B cell (primary cell): ENCODE measurements around the gene KIAA1217. TPM values are rescaled to one million over a fixed set of nuclear protein-coding genes. Genes with fewer than 3 reads are reported as not detected.

Experiments used
- ATAC-seq: fragments of 200-7000 bp; cut with Tn5 transposase; one replicate; pipeline ENCODE4 v1.10.0; 2021; ENCODE audit warnings: low read depth, mild to moderate bottlenecking, moderate number of reproducible peaks, moderate library complexity
- CTCF ChIA-PET: fragments of 350-600 bp; sonication (Branson Sonifier 250); formaldehyde crosslinking; loops from one replicate; lab custom pipeline; 2021; ENCODE audit warnings: antibody characterized with exemption, inconsistent platforms; lab: Charles Lee
- POLR2A ChIA-PET: fragments of 350-600 bp; sonication (Branson Sonifier 250); formaldehyde crosslinking; loops from one replicate; lab custom pipeline; 2021; ENCODE audit warnings: antibody characterized with exemption; lab: Charles Lee
- DNase-seq: peaks from one replicate; pipeline ENCODE4 v3.0.0; 2013
- H2AFZ ChIP-seq: 2 replicates; pipeline ENCODE4 v1.6.1; 2012; ENCODE audit warnings: mild to moderate bottlenecking, low read depth, low read length; ENCODE audit not compliant: insufficient read depth, poor library complexity, severe bottlenecking
- H3K27ac ChIP-seq, 2 donors: 1 replicate in 1 of 2; 2 replicates in 1 of 2; pipeline ENCODE4 v1.5.1; 2012 to 2013; ENCODE audit warnings: low read length in 2 of 2, mild to moderate bottlenecking in 2 of 2, moderate library complexity in 1 of 2
- H3K27me3 ChIP-seq, 4 experiments: fragments of 200-600 bp in 1 of 4; sonication (generic) in 1 of 4; replicated peaks in 1 of 4; 1 replicate in 2 of 4; 2 replicates in 2 of 4; pipeline versions ENCODE4 v1.6.1 to v1.7.0; 2013 to 2016; ENCODE audit warnings: low read length in 3 of 4, mild to moderate bottlenecking in 2 of 4, mixed read lengths in 1 of 4, moderate library complexity in 1 of 4; ENCODE audit not compliant: insufficient read depth in 4 of 4, control insufficient read depth in 3 of 4; ENCODE audit errors: control extremely low read depth in 1 of 4
- H3K36me3 ChIP-seq, 2 experiments: replicated peaks in 1 of 2; 1 replicate in 1 of 2; 2 replicates in 1 of 2; pipeline versions ENCODE4 v1.6.1 to v1.7.1; 2013; ENCODE audit warnings: low read length in 1 of 2; ENCODE audit not compliant: insufficient read depth in 2 of 2, control insufficient read depth in 1 of 2; ENCODE audit errors: control extremely low read depth in 1 of 2, extremely low read depth in 1 of 2
- H3K4me1 ChIP-seq, 2 donors: fragments of 200-600 bp in 1 of 2; sonication (generic) in 1 of 2; 1 replicate in 1 of 2; 2 replicates in 1 of 2; pipeline versions ENCODE4 v1.5.1 to v1.6.1; 2013 to 2017; ENCODE audit warnings: low read length in 2 of 2; ENCODE audit not compliant: control insufficient read depth in 2 of 2, insufficient read depth in 2 of 2
- H3K4me2 ChIP-seq: replicated peaks from 2 replicates; pipeline ENCODE3; 2012; ENCODE audit warnings: mild to moderate bottlenecking, low read depth, low read length; ENCODE audit not compliant: poor library complexity, severe bottlenecking
- H3K4me3 ChIP-seq, 5 experiments: fragments of 200-600 bp in 1 of 5; sonication (generic) in 1 of 5; 1 replicate in 3 of 5; 2 replicates in 2 of 5; pipeline versions ENCODE4 v1.5.1 to v1.7.0; 2011 to 2016; ENCODE audit warnings: low read length in 4 of 5, mild to moderate bottlenecking in 4 of 5, low read depth in 2 of 5, control low read depth in 1 of 5, moderate library complexity in 1 of 5; ENCODE audit not compliant: insufficient read depth in 1 of 5; ENCODE audit errors: control extremely low read depth in 1 of 5, extremely low read depth in 1 of 5
- H3K79me2 ChIP-seq: fragments of 200-600 bp; sonication (generic); one replicate; pipeline ENCODE4 v1.6.0; 2016; ENCODE audit warnings: low read length; ENCODE audit not compliant: control insufficient read depth, insufficient read depth
- H3K9ac ChIP-seq: fragments of 200-600 bp; sonication (generic); 2 replicates; pipeline ENCODE4 v1.6.1; 2017; ENCODE audit warnings: mild to moderate bottlenecking, low read length, moderate library complexity
- H3K9me3 ChIP-seq, 3 donors: one replicate each; pipeline versions ENCODE4 v1.6.1 to v1.7.1; 2013; ENCODE audit warnings: low read length in 2 of 3; ENCODE audit not compliant: control insufficient read depth in 2 of 3, insufficient read depth in 1 of 3; ENCODE audit errors: control extremely low read depth in 1 of 3
- H4K20me1 ChIP-seq: 2 replicates; pipeline ENCODE4 v1.6.0; 2012; ENCODE audit warnings: mild to moderate bottlenecking, low read length; ENCODE audit not compliant: insufficient read depth, control insufficient read depth, poor library complexity, severe bottlenecking
- H3K27ac Mint-ChIP-seq: one replicate; pipeline ENCODE4 v1.8.0; 2021; ENCODE audit warnings: mixed read lengths
- H3K27me3 Mint-ChIP-seq: one replicate; pipeline ENCODE4 v1.8.0; 2021; ENCODE audit warnings: mixed read lengths
- H3K4me1 Mint-ChIP-seq: one replicate; pipeline ENCODE4 v1.8.0; 2021; ENCODE audit warnings: mixed read lengths
- H3K4me3 Mint-ChIP-seq: one replicate; pipeline ENCODE4 v1.8.0; 2021; ENCODE audit warnings: mixed read lengths
- H3K9me3 Mint-ChIP-seq: one replicate; pipeline ENCODE4 v1.8.0; 2022; ENCODE audit warnings: mixed read lengths; ENCODE audit not compliant: insufficient read depth
- CTCF ChIP-seq: fragments of 200-600 bp; IDR thresholded peaks from one replicate; pipeline ENCODE4 v1.8.0; 2022; ENCODE audit warnings: antibody characterized with exemption, mild to moderate bottlenecking
- EZH2 ChIP-seq: IDR thresholded peaks from 2 replicates; pipeline ENCODE4 v1.6.1; 2012; ENCODE audit warnings: borderline replicate concordance, low read depth, mild to moderate bottlenecking, moderate library complexity, low read length; ENCODE audit not compliant: insufficient read depth, poor library complexity, severe bottlenecking
- WGBS: methylation state at CpG from one replicate; pipeline ENCODE4 v1.1.5; 2013; ENCODE audit warnings: missing lambda C conversion rate; ENCODE audit not compliant: insufficient coverage; 5-methylcytosine and 5-hydroxymethylcytosine counted together
- intact Hi-C: fragments of 100-400 bp; cut with micrococcal nuclease; formaldehyde crosslinking; loops from one replicate; pipeline ENCODE4 v1.10.0; 2022
- polyA plus RNA-seq: library from polyadenylated mRNA; depleted of rRNA; stranded (reverse); fragments of >200 nt; gene quantifications from 2 replicates; pipeline ENCODE4 v1.2.3, GENCODE V29; 2012
- total RNA-seq, 2 donors: library from RNA; stranded (reverse); fragments of 120-200 nt in 1 of 2; gene quantifications; 1 replicate in 1 of 2; 2 replicates in 1 of 2; pipeline versions ENCODE4 v1.2.3 to v1.2.4, GENCODE V29; 2013 to 2022

KIAA1217 gene
- total and polyA plus RNA-seq, 2 donors (not counting 1 experiment from before 2014, with no cell fraction given), result 0.67 TPM; not detected in 1

- Histone ChIP-seq H4K20me1 (no peaks in the 10 kb centered on the region), H3K27ac (no peak overlapping the region), H3K9ac (no peak overlapping the region), H3K9me3 (peaks cover 0 to 10% (median 0%) of the 10 kb centered on the region in 3 donors), H3K27me3 (no peaks in the 10 kb centered on the region), H2AFZ (no peak overlapping the region), H3K4me1 (no peaks in the 10 kb centered on the region), H3K4me3 (no peak overlapping the region), H3K4me2 (no peak overlapping the region), H3K79me2 (no peaks in the 10 kb centered on the region), H3K36me3 (no peaks in the 10 kb centered on the region)
- 27% methylated on average over 1 of the region's 3 CpGs for WGBS
- no peak overlapping the region for H3K27ac Mint-ChIP-seq
- intact Hi-C loops, result no loop called here
- ChIA-PET POLR2A (no interaction called here), CTCF (no interaction called here)
- no peak for DNase-seq
- TF ChIP-seq EZH2 (no peak), CTCF (no peak)
- H3K9me3 Mint-ChIP-seq, result no peaks in the 10 kb centered on the region
- H3K27me3 Mint-ChIP-seq, result peaks cover 3% of the 10 kb centered on the region
- no peak overlapping the region for H3K4me3 Mint-ChIP-seq
- no peaks in the 10 kb centered on the region for H3K4me1 Mint-ChIP-seq
- no peak for ATAC-seq
Measured at GRCh38 chr10:24382045-24382444, 173.1 kb downstream of the KIAA1217 start.

- Histone ChIP-seq H3K4me1 (no peaks in the 10 kb centered on the region), H3K27me3 (no peaks in the 10 kb centered on the region), H2AFZ (no peak overlapping the region), H3K27ac (no peak overlapping the region), H3K4me3 (no peak overlapping the region), H3K4me2 (no peak overlapping the region), H3K36me3 (no peaks in the 10 kb centered on the region), H3K79me2 (no peaks in the 10 kb centered on the region), H3K9me3 (peaks cover 0 to 10% (median 0%) of the 10 kb centered on the region in 3 donors), H4K20me1 (no peaks in the 10 kb centered on the region), H3K9ac (no peak overlapping the region)
- ChIA-PET POLR2A (no interaction called here), CTCF (no interaction called here)
- H3K27ac Mint-ChIP-seq, result no peak overlapping the region
- 80% methylated on average over 1 of the region's 3 CpGs for WGBS
- no peak for ATAC-seq
- H3K4me3 Mint-ChIP-seq, result no peak overlapping the region
- intact Hi-C loops, result no loop called here
- DNase-seq, result no peak
- peaks cover 3% of the 10 kb centered on the region for H3K27me3 Mint-ChIP-seq
- no peaks in the 10 kb centered on the region for H3K9me3 Mint-ChIP-seq
- H3K4me1 Mint-ChIP-seq, result no peaks in the 10 kb centered on the region
- TF ChIP-seq EZH2 (no peak), CTCF (no peak)
Measured at GRCh38 chr10:24382596-24382978, 173.6 kb downstream of the KIAA1217 start.
